Measurements from ENCODE around the gene PRDM5.

GRCh38 chr4:120667102-120667501 is 255.4 kb downstream of the PRDM5 start:
- TF ChIP-seq POLR2A (IDR thresholded peaks at IDR 0.05; ENCODE audit: low read depth, low read length) = no peak
- no peak for TF ChIP-seq POU2F2 (IDR thresholded peaks at IDR 0.05; ENCODE audit: low read depth, low read length)

Data from GM12891 (cell line).